Pancreas (tissue), 10 donors: ENCODE measurements around the gene MAP2K2. TPM values are rescaled to one million over a fixed set of nuclear protein-coding genes. Genes with fewer than 3 reads are reported as not detected.
A peak's percentile ranks its signal among the peaks of the same experiment; 100 is the strongest.

Experiments used
- ATAC-seq, 4 donors: fragments of 200-7000 bp; cut with Tn5 transposase; one replicate each; pipeline versions ENCODE4 v1.8.0 to v1.9.1; 2020; ENCODE audit warnings: mild to moderate bottlenecking in 4 of 4, moderate library complexity in 4 of 4
- DNase-seq, 6 donors: peaks; one replicate each; pipeline ENCODE4 v3.0.0-alpha.2; 2020
- FAIRE-seq: peaks from 2 replicates; lab custom pipeline; 2012; peaks lifted over from hg19 to GRCh38; lab: Jason Lieb, UNC
- H3K27ac ChIP-seq, 4 donors: fragments of 200-600 bp; sonication (generic); 1 replicate in 3 of 4; 2 replicates in 1 of 4; pipeline versions ENCODE4 v1.5.0 to v1.8.0; 2020
- H3K27me3 ChIP-seq, 4 donors: fragments of 200-600 bp; one replicate each; pipeline ENCODE4 v1.8.0; 2021
- H3K36me3 ChIP-seq, 3 donors: fragments of 200-600 bp; sonication (generic) in 1 of 3; one replicate each; pipeline versions ENCODE4 v1.5.0 to v1.8.0; 2020 to 2021
- H3K4me1 ChIP-seq, 3 donors: fragments of 200-600 bp; one replicate each; pipeline ENCODE4 v1.8.0; 2021
- H3K4me3 ChIP-seq, 4 donors: fragments of 200-600 bp; sonication (generic) in 2 of 4; one replicate each; pipeline versions ENCODE4 v1.5.0 to v1.8.0; 2020 to 2021
- H3K9me3 ChIP-seq, 4 donors: fragments of 200-600 bp; one replicate each; pipeline ENCODE4 v1.8.0; 2021
- WGBS, 2 donors: extraction: QIAGEN DNeasy Blood & Tissue Kit; methylation state at CpG; one replicate each; pipeline ENCODE4 v1.1.7; 2013; 5-methylcytosine and 5-hydroxymethylcytosine counted together
- intact Hi-C, 3 donors: fragments of 100-400 bp; cut with DNase I; formaldehyde crosslinking; loops; one replicate each; pipeline versions ENCODE4 v1.11.1 to v1.14.2; 2022
- polyA plus RNA-seq, 2 donors: library from polyadenylated mRNA; stranded (reverse); fragments of 200-250 nt; gene quantifications; one replicate each; pipeline ENCODE4 v1.2.3, GENCODE V29; 2013
- total RNA-seq, 6 donors: library from RNA; stranded (reverse); fragmentation: NEBNext Ultra II Directional in 4 of 6; extraction: Animal tissue kit (Norgen Biotek cat#: 25700) in 4 of 6; gene quantifications; one replicate each; pipeline versions ENCODE4 v1.2.1 to v1.2.4, GENCODE V29; 2021 to 2023
- TF ChIP-seq, protein P1 (sequence below), 4 donors: fragments of 200-600 bp; sonication (generic) in 3 of 4; IDR thresholded peaks; one replicate each; pipeline versions ENCODE4 v1.5.0 to v1.8.0; 2021; ENCODE audit warnings: antibody characterized with exemption in 4 of 4
- donor health status: healthy with polysubstance abuse.
- donor health status: DM: no; HTN: no; CAD: no; lungs with moderate emphysema.
- donor health status: DM: no; HTN: no; CAD: no.
- donor health status: control.
- donor health status: control.
- donor health status: Bipolar disorder and iron deficiency.
- donor health status: DM: yes; HTN: yes; CAD: no.
- donor health status: DM: no; HTN: no; CAD: no.
- donor health status: DM: no; HTN: no; CAD: no.
- donor health status: DM: yes; HTN: yes; CAD: no.

Gene MAP2K2
- total and polyA plus RNA-seq, 8 donors = 52.4 to 183 (median 74.2) TPM

DNA sequence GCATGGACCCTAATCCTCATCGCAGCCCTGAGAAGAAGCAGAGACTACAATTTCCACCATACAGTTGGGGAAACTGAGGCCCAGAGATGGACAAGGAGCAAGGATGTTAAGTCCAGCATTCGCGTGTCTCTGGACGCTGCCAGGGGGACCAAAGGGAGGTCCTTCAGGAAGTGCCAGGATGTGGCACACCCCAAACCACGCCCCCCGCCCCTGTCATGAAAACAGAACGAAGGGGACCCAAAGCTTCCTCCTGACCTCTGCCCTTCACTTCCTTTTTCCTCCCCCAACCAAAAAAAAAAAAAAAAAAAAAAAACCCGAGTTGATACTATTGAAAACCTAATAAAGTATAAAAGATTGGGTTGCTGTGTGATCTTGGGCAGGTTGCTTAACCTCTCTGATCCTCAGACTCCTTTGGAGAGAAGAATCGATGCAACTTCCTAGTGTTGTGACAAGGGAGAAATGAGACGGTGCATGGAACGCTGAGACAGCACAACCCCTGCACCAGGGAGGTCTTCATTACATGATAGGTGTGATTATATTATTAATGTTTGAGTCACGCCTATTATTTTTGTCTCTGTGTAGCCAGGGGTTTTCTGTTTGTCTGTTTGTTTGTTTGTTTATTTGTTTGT lies 54.5 kb downstream of the MAP2K2 start:
- Histone ChIP-seq H3K36me3 (no peaks in the 10 kb centered on the region), H3K27me3 (no peaks in the 10 kb centered on the region), H3K4me1 (peaks cover 0 to 6% (median 0%) of the 10 kb centered on the region in 3 donors), H3K4me3 (no peak overlapping the region), H3K27ac (no peak overlapping the region), H3K9me3 (no peaks in the 10 kb centered on the region)
- WGBS, 2 donors = 73 to 76% methylated on average over 12 of the region's 12 CpGs
- TF ChIP-seq, protein P1, sequence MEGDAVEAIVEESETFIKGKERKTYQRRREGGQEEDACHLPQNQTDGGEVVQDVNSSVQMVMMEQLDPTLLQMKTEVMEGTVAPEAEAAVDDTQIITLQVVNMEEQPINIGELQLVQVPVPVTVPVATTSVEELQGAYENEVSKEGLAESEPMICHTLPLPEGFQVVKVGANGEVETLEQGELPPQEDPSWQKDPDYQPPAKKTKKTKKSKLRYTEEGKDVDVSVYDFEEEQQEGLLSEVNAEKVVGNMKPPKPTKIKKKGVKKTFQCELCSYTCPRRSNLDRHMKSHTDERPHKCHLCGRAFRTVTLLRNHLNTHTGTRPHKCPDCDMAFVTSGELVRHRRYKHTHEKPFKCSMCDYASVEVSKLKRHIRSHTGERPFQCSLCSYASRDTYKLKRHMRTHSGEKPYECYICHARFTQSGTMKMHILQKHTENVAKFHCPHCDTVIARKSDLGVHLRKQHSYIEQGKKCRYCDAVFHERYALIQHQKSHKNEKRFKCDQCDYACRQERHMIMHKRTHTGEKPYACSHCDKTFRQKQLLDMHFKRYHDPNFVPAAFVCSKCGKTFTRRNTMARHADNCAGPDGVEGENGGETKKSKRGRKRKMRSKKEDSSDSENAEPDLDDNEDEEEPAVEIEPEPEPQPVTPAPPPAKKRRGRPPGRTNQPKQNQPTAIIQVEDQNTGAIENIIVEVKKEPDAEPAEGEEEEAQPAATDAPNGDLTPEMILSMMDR (IDR thresholded peaks at IDR 0.05) = no peak
- DNase-seq = peak in 1 of 6 donors; percentile 53
- no peak for ATAC-seq
- FAIRE-seq = no peak
- intact Hi-C loops = no loop called here

GRCh38 chr19:4068047-4068966 lies 55.6 kb downstream of the MAP2K2 start:
- Histone ChIP-seq H3K36me3 (no peaks in the 10 kb centered on the region), H3K27ac (peak overlapping the region; percentile 58 to 95 (median 86)), H3K27me3 (no peaks in the 10 kb centered on the region), H3K4me1 (peaks cover under 1 to 11% (median 4%) of the 10 kb centered on the region in 3 donors), H3K4me3 (peak overlapping the region; percentile 67 to 95 (median 80)), H3K9me3 (no peaks in the 10 kb centered on the region)
- ATAC-seq (no peak), FAIRE-seq (no peak), DNase-seq (no peak)
- TF ChIP-seq, protein P1 (IDR thresholded peaks at IDR 0.05) = no peak
- WGBS, 2 donors = 33 to 34% methylated on average over 31 of the region's 31 CpGs
- intact Hi-C loops = no loop called here

- Histone ChIP-seq H3K4me1 (peaks cover 9 to 19% (median 11%) of the 10 kb centered on the region in 3 donors), H3K27me3 (no peaks in the 10 kb centered on the region), H3K4me3 (peak overlapping the region; percentile 67 to 95 (median 80)), H3K9me3 (no peaks in the 10 kb centered on the region), H3K27ac (peak overlapping the region; percentile 58 to 95 (median 86)), H3K36me3 (no peaks in the 10 kb centered on the region)
- DNase-seq (peak in 5 of 6 donors; percentile 35 to 86 (median 67)), FAIRE-seq (no peak), ATAC-seq (peak; percentile 0 to 2 (median 0))
- TF ChIP-seq, protein P1 (IDR thresholded peaks at IDR 0.05) = no peak
- 0 to 1% methylated on average over 36 to 53 of the region's 58 CpGs for WGBS, 2 donors
- intact Hi-C loops = no loop called here
These were observed 56.4 kb downstream of the MAP2K2 start for GRCh38 chr19:4067396-4068046.

GRCh38 chr19:4066682-4067395 lies 57.1 kb downstream of the MAP2K2 start, which contains the start of gene ZBTB7A:
ZBTB7A (minus strand) TSS chr19:4066899; CDS start chr19:4055232, 11,667 bp downstream.
- peak; percentile 79 to 91 (median 87) for DNase-seq
- intact Hi-C loops = no loop called here

More at GRCh38 chr19:4066682-4067395, 57.1 kb downstream of the MAP2K2 start, which contains the start of gene ZBTB7A:
- peaks cover 15 to 25% (median 18%) of the 10 kb centered on the region in 3 donors for H3K4me1 ChIP-seq
- H3K4me3 ChIP-seq = peak within 1 kb of the TSS; percentile 67 to 95 (median 80)
- no peaks in the 10 kb centered on the region for H3K9me3 ChIP-seq
- peak; percentile 33 to 52 (median 40) for ATAC-seq
- peak within 1 kb of the TSS; percentile 76 to 95 (median 86) for H3K27ac ChIP-seq
- TF ChIP-seq, protein P1 (IDR thresholded peaks at IDR 0.05) = no peak
- WGBS, 2 donors = 0 to 1% methylated on average over 48 to 85 of the region's 85 CpGs
- FAIRE-seq = no peak
- no peaks in the 10 kb centered on the region for H3K36me3 ChIP-seq
- no peaks in the 10 kb centered on the region for H3K27me3 ChIP-seq
